IPS-15b (cell line): Measurements from ENCODE around the gene PTPRN2.

Experiments used
- H3K27me3 ChIP-seq: one replicate; pipeline ENCODE4 v1.6.1; 2013; ENCODE audit warnings: low read length; ENCODE audit not compliant: control insufficient read depth, insufficient read depth
- H3K36me3 ChIP-seq: one replicate; pipeline ENCODE4 v1.6.1; 2013; ENCODE audit warnings: low read length; ENCODE audit not compliant: control insufficient read depth, insufficient read depth
- H3K4me1 ChIP-seq: one replicate; pipeline ENCODE4 v1.6.1; 2013; ENCODE audit warnings: mild to moderate bottlenecking, low read length; ENCODE audit not compliant: control insufficient read depth, insufficient read depth
- H3K4me3 ChIP-seq: one replicate; pipeline ENCODE4 v1.5.1; 2013; ENCODE audit warnings: low read depth, low read length
- H3K9ac ChIP-seq: one replicate; pipeline ENCODE4 v1.6.1; 2013; ENCODE audit warnings: low read depth, mild to moderate bottlenecking, low read length
- H3K9me3 ChIP-seq: one replicate; pipeline ENCODE4 v1.6.1; 2013; ENCODE audit warnings: mild to moderate bottlenecking, low read length; ENCODE audit not compliant: control insufficient read depth, insufficient read depth

PTPRN2 gene

GRCh38 chr7:157769086-157769485, 818.5 kb downstream of the PTPRN2 start:
- H3K36me3 ChIP-seq, result no peaks in the 10 kb centered on the region
- no peaks in the 10 kb centered on the region for H3K4me1 ChIP-seq
- H3K27me3 ChIP-seq, result no peaks in the 10 kb centered on the region
- H3K9me3 ChIP-seq, result no peaks in the 10 kb centered on the region
- no peak overlapping the region for H3K9ac ChIP-seq
- no peak overlapping the region for H3K4me3 ChIP-seq

DNA sequence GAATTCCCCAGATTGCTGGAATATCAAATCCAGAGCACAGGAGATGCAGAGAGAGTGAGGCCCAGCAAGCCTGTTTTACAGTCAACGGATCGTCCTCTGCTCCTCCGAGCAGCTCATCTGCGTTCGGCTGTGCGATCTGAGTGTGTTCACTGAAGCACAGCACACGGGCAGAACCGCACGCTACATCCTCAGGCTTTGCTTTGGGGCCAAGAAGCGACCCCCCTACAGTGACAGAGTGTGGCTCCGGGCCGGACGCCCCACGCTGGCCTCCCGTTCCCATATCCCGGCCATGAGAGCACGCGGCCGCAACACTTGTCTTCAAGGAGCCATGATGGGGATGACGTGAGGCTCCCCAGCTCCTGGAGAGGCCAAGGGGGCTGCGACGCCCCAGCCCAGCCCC, 819.4 kb downstream of the PTPRN2 start:
- Histone ChIP-seq H3K36me3 (no peaks in the 10 kb centered on the region), H3K4me3 (no peak overlapping the region), H3K9ac (no peak overlapping the region), H3K4me1 (no peaks in the 10 kb centered on the region), H3K27me3 (no peaks in the 10 kb centered on the region), H3K9me3 (no peaks in the 10 kb centered on the region)

DNA sequence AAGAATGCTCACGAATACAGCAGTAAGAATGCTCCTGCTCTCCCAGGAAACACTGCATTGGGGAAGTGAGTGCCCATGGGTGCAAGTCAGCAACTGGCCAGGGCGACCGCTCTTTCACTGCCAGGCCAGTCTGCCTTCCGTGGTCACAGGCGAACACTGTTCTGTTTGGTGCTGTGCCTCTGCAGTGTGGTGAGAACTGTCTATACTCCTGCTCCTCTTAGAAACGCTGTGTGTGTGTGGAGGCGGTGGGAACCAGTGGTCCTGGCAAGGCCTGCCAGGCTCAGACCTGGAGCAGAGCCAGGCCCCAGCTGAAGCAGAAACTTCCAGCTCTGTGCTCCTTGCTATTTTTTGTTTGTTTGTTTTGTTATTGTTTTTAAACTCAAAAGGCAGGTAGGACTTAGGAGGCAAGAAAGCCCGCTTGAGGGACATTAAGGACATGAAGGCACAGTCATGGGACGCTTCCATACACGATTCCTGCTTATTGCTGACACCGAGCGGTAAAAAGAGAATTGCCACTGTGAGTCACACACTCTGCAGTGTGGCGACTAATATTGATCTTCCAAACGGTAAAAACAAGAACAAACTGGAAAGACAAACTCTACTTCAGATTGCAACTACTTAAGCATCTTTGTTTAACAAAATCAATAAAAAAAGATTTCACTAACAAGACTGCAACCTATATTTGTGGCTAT, 820.0 kb downstream of the PTPRN2 start:
- Histone ChIP-seq H3K4me3 (no peak overlapping the region), H3K9ac (no peak overlapping the region), H3K4me1 (no peaks in the 10 kb centered on the region), H3K36me3 (no peaks in the 10 kb centered on the region), H3K27me3 (no peaks in the 10 kb centered on the region), H3K9me3 (no peaks in the 10 kb centered on the region)

DNA sequence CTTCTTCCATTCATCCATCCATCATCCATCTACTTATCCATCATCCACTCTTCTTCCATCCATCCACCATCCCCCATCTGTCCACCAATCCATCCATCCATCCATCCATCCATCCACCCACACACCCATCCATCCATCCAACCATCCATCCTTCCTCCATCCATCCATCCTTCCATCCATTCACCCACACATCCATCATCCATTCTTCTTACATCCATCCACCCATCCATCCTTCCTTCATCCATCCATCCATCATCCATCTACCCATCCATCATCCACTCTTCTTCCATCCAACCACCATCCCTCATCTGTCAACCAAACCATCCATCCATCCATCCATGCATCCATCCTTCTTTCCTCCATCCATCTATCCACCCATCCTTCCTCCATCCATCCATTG, 821.5 kb downstream of the PTPRN2 start:
- Histone ChIP-seq H3K4me1 (no peaks in the 10 kb centered on the region), H3K27me3 (no peaks in the 10 kb centered on the region), H3K9me3 (no peaks in the 10 kb centered on the region), H3K4me3 (no peak overlapping the region), H3K9ac (no peak overlapping the region), H3K36me3 (no peaks in the 10 kb centered on the region)

DNA sequence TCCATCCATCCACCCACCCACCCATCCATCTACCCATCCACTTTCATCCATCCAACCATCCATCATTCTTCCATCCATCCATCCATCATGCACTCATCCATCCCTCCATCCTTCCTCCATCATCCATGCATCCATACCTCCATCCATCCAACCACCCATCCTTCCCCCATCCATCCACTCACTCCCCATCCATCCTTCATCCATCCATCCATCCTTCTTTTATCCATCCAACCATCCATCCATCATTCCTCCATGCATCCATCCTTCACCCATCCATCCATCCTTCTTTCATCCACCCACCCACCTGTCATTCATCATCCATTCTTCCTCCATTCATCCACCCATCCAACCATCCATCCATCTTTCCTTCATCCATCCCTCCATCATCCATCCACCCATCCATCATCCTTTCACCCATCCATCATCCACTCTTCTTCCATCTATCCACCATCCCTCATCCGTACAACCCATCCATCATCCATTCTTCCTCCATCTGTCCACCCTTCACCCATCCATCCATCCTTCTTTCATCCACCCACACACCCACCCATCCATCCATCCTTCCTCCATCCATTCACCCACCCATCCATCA, 822.6 kb downstream of the PTPRN2 start:
- Histone ChIP-seq H3K4me1 (no peaks in the 10 kb centered on the region), H3K9ac (no peak overlapping the region), H3K9me3 (no peaks in the 10 kb centered on the region), H3K27me3 (no peaks in the 10 kb centered on the region), H3K4me3 (no peak overlapping the region), H3K36me3 (no peaks in the 10 kb centered on the region)

- Histone ChIP-seq H3K27me3 (no peaks in the 10 kb centered on the region), H3K36me3 (no peaks in the 10 kb centered on the region), H3K4me1 (no peaks in the 10 kb centered on the region), H3K9ac (no peak overlapping the region), H3K4me3 (no peak overlapping the region), H3K9me3 (no peaks in the 10 kb centered on the region)
Observed at GRCh38 chr7:157764193-157764592, 823.4 kb downstream of the PTPRN2 start.

DNA sequence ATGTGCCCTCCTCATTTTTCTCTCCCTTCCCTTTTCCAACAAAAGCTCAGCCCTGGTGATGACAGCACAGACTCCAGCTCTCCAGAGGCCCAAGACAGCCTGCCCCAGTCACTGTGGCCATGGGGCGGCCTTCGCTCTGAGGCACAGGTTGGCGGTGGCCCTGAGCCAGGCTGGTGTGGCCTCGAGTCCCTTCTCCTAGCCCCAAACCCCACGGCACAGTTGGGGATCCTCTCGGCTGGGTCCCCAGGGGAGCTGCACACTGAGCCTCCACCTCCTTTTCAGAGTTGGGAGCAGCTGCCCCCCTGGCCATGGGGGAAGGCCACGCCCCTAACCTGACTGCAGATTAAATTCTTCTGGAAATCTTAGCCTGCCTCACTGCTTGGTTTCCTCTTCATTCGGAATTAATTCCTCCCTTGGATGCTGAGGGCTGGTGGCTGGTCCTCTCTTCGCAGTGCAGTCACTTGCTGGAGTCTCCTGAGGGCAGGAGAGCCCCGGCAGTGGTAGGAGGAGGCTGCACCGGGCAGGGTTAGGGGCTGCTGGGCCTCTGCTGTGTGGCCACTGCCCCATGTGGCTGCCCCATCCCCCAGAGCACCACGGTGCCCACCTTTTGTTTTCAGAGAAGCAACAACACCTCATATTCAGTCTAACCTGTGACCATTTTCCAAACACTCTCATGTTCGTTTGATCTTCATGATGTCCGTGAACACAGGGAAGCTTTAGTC, 824.2 kb downstream of the PTPRN2 start:
- no peaks in the 10 kb centered on the region for H3K9me3 ChIP-seq
- no peak overlapping the region for H3K9ac ChIP-seq
- H3K27me3 ChIP-seq, result no peaks in the 10 kb centered on the region
- no peaks in the 10 kb centered on the region for H3K36me3 ChIP-seq
- no peaks in the 10 kb centered on the region for H3K4me1 ChIP-seq
- H3K4me3 ChIP-seq, result no peak overlapping the region

DNA sequence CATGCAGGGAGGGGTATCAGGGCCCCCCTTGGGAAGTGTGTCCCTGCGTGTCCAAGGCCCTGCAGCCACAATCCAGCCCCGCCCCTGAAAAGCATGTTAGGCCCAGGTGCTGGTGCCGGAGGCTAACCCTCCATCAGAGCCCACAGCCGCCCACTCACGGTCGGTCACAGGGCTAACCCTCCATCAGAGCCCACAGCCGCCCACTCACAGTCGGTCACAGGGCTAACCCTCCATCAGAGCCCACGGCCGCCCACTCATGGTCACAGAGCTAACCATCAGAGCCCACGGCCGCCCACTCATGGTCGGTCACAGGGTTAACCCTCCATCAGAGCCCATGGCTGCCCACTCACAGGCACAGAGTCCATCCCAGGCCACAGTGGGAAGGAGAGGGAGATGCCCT, 824.8 kb downstream of the PTPRN2 start:
- Histone ChIP-seq H3K36me3 (no peaks in the 10 kb centered on the region), H3K9ac (no peak overlapping the region), H3K4me1 (no peaks in the 10 kb centered on the region), H3K4me3 (no peak overlapping the region), H3K9me3 (no peaks in the 10 kb centered on the region), H3K27me3 (no peaks in the 10 kb centered on the region)

DNA sequence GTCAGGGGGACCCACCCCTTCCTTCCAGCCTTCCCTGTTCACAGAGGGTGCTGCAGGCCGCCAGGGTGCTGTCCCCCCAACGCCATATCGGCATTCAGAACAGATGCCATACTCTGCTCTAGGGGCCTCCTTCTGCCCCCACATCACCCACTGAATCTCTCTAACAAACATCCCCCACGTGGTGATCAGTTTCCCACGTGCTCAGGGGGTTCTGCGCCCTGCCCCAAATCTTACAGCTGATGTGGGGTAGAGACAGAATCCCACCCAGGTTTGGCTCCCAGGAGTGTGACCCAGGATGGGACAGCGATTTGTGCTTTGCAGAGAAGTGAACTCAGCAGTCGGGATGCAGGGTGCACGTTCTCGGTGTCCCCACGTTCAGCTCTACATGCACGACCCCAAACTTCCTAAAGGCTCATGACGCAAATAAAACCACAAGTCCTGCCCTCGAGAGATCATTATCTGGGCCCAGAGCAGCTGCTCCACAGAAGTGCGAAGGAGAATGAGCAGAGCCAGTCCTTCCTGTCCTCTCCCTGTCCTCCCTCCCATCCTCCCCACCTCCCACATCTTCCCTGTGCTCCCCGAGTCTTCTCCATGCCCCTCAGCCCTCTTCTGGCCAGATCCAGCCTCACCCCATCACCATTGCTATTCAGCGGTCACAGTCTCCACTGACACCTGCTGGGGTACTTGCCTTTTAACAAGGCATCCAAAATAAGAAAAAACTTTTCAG, 827.5 kb downstream of the PTPRN2 start:
- no peaks in the 10 kb centered on the region for H3K9me3 ChIP-seq
- H3K4me1 ChIP-seq, result no peaks in the 10 kb centered on the region
- H3K9ac ChIP-seq, result no peak overlapping the region
- no peaks in the 10 kb centered on the region for H3K36me3 ChIP-seq
- no peak overlapping the region for H3K4me3 ChIP-seq
- H3K27me3 ChIP-seq, result no peaks in the 10 kb centered on the region

GRCh38 chr7:157759246-157759805, 828.3 kb downstream of the PTPRN2 start:
- H3K9me3 ChIP-seq, result no peaks in the 10 kb centered on the region

GRCh38 chr7:157758468-157759245, 829.0 kb downstream of the PTPRN2 start:
- no peaks in the 10 kb centered on the region for H3K27me3 ChIP-seq
- no peaks in the 10 kb centered on the region for H3K9me3 ChIP-seq

More at GRCh38 chr7:157759246-157759805, 828.3 kb downstream of the PTPRN2 start:
- no peaks in the 10 kb centered on the region for H3K4me1 ChIP-seq
- no peak overlapping the region for H3K9ac ChIP-seq
- H3K36me3 ChIP-seq, result no peaks in the 10 kb centered on the region
- H3K27me3 ChIP-seq, result no peaks in the 10 kb centered on the region
- H3K4me3 ChIP-seq, result no peak overlapping the region

More at GRCh38 chr7:157758468-157759245, 829.0 kb downstream of the PTPRN2 start:
- Histone ChIP-seq H3K36me3 (no peaks in the 10 kb centered on the region), H3K4me3 (no peak overlapping the region), H3K9ac (no peak overlapping the region), H3K4me1 (no peaks in the 10 kb centered on the region)
